Fibroblast of villous mesenchyme (primary cell): ENCODE results near the gene GJB4. TPM values are rescaled to one million over a fixed set of nuclear protein-coding genes. Genes with fewer than 3 reads are reported as not detected.

ENCODE experiments used
- DNase-seq: peaks from one replicate; pipeline ENCODE4 v3.0.0-alpha.2; 2010; ENCODE audit warnings: low read depth
- H3K4me3 ChIP-seq: 2 replicates; pipeline ENCODE4 v1.5.1; 2011; ENCODE audit warnings: low read depth, mild to moderate bottlenecking, low read length
- total RNA-seq: library from RNA; depleted of rRNA; stranded (reverse); fragments of >200 nt; gene quantifications from 2 replicates; pipeline ENCODE4 v1.2.3, GENCODE V29; 2012
- TF ChIP-seq, protein P1 (sequence below): IDR thresholded peaks from 2 replicates; pipeline ENCODE4 v1.5.1; 2012; ENCODE audit warnings: low read depth, mild to moderate bottlenecking, low read length; ENCODE audit not compliant: insufficient read depth

The GJB4 gene
- total RNA-seq = not detected in 2 replicates

DNA sequence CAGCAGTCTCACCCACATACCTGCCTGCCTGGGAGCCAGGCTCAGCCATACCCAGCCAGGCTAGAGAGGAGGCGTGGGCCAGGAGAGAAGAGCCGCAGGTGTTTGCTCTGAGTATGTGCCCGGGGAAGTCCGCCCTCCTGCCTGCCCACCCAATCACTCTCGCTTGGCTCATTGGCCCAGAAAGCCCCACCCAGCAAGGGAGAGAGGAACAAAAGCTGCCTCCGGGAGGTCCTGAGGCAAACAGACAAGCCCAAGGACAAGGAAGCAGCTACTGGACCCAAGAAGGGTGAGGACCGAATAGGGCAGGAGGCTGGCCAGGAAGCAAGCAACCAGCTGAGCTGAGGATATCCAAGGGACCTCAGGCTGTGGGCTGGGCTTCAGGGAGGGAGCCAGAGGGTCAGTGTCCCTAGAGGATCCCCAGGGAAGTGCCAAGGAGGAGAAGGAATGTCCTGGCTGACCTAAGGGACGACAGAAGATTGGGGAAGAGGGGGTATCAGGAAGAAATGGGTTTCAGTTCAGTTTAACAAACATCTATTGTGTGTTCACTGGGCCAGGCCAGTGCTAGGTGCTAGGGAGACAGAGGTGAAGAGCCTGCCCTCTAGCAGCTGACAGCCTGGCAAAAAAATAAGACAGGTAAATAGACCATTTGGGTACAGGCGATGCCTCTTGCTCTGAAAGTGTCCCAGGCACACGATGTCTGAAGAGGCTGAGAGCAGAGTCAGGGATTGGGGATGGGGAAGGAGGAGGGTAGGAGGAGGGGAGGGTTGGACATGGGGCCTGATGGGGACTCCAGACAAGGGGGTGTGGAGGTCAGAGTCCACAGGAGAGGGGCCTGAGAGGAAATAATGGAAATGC is at the start of gene GJB4:
TSS of gene GJB4 (plus strand) at position 238 of the 855 bp plus-strand sequence. CDS start 1,515 bp downstream, outside the sequence.
- H3K4me3 ChIP-seq = no peak within 1 kb of the TSS
- TF ChIP-seq, protein P1, sequence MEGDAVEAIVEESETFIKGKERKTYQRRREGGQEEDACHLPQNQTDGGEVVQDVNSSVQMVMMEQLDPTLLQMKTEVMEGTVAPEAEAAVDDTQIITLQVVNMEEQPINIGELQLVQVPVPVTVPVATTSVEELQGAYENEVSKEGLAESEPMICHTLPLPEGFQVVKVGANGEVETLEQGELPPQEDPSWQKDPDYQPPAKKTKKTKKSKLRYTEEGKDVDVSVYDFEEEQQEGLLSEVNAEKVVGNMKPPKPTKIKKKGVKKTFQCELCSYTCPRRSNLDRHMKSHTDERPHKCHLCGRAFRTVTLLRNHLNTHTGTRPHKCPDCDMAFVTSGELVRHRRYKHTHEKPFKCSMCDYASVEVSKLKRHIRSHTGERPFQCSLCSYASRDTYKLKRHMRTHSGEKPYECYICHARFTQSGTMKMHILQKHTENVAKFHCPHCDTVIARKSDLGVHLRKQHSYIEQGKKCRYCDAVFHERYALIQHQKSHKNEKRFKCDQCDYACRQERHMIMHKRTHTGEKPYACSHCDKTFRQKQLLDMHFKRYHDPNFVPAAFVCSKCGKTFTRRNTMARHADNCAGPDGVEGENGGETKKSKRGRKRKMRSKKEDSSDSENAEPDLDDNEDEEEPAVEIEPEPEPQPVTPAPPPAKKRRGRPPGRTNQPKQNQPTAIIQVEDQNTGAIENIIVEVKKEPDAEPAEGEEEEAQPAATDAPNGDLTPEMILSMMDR = no peak
- DNase-seq = no peak

DNA sequence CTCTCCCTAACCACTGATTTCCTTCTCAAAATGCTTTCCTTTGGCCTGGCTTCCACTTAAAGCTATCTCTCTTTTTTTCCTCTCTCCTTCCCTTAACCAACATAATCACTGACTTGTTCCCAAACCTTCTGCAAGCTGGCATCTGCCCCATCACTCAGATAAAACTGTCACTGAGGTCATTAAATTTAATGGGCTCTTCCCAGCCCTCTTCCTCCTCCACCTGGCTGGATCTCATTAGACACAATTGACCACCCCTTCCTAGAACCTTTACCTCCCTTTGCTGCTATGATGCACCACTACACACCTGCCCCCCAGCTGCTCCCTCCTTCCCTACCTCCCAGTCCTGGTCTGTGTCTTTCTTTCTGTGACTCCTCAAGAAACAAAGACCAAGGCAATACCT is 48.7 kb upstream of the GJB4 start:
- no peak for DNase-seq

DNA sequence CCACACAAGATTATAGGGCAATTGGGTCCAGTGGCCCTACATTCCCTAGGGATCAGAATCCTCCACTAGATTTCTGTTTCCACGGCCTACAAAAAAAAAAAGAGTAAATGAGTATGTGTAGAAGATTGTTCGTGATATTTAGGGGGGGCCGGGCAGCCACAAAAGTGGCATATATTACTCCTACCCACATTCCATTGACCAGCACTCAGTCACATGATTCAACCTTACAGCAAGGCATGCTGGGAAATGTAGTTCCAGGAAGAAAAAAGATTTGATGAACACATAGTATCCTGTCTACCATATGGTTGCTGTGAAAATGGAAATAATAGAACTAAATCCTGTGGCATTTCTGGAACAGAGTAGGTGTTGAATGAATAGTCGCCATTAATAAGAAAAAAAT is 48.1 kb upstream of the GJB4 start:
- TF ChIP-seq, protein P1 = no peak

More for the DNA sequence above, 48.7 kb upstream of the GJB4 start:
- TF ChIP-seq, protein P1 = no peak
- H3K4me3 ChIP-seq = no peak overlapping the region

DNA sequence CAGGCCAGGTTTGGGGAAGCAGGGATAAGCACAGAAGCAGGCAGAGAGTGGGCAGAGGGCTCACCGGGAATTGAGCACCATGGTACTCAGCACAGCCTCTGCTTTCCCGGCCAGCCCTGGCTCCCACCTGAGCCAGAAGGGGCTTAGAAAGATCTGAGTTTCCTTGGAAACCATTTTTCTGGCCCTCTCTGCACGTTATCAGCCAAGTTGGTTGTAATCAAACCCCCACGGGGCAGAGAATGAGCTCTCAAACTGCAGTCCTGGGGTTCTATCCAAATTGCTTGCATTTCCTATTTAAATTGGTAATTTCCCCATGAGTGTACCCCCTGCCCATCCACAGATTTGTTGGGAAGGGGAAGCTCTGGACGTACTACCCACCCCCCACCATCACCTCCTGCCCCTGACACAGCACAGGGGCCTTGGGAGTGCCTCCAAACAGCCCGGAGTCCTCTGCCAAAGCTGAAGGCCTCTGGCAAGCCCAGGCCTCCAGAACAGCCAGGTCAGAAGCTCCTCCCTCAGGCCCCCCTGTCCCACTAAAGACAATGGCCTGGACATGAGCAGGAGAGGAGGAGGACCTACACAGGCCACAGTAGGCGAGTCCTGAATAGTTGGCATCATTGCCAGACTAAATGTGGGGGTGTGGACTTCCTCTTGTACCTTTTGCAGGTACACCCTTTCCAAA is 47.4 kb upstream of the GJB4 start:
- H3K4me3 ChIP-seq = no peak overlapping the region
- TF ChIP-seq, protein P1 = no peak
- DNase-seq = no peak

More for the DNA sequence above, 48.1 kb upstream of the GJB4 start:
- no peak overlapping the region for H3K4me3 ChIP-seq
- DNase-seq = no peak

DNA sequence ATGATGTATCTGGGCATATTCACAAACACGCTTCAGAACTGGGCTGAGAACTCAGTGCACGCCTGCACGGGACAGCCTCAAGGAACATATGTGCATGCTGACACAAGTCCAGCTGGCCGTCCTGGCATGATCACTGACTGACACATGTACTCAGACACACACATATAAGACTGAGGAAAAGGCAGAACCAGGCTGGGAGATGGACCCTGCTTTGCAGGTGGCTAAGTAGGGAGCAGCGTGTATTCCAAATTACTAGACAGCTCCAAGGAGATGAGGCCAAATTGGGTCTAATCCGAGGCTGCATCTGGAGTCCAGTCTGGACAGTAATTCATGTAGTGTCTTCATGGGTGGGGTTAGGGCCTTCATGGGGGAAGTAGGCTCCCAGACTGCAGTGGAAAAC is 46.1 kb upstream of the GJB4 start:
- H3K4me3 ChIP-seq = no peak overlapping the region
- DNase-seq = no peak
- TF ChIP-seq, protein P1 = no peak

DNA sequence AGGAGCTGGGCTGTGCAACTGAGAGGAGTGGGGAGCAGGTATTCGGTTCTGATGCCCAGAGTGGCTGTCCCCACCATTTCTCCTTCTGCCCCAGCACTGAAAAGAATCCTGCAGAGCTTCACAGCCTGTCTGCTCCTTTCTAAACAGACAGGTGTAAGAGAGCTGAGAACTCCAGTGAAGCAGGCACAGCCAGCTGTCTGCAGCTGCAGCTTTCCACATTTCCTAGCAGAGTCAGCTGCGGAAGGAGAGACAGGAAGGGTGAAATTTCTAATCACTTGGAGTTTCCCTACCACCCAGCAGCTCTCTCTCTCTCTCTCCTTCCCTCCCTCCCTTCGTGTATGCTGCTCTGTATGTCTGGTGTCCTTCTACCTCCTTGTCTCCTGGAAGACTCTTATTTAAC is 45.2 kb upstream of the GJB4 start:
- H3K4me3 ChIP-seq = no peak overlapping the region
- TF ChIP-seq, protein P1 = no peak
- DNase-seq = no peak
